OCI-LY1 (cell line): ENCODE results near the gene PKNOX2.

Experiments used
- EZH2 ChIP-seq: fragments of 200-600 bp; sonication (generic), shearing (Covaris generic); IDR thresholded peaks from 2 replicates; pipeline ENCODE4 v1.8.0; 2017; ENCODE audit warnings: borderline replicate concordance, mixed run types, mild to moderate bottlenecking, antibody characterized with exemption, low read length, moderate library complexity, mixed read lengths
- TF ChIP-seq, protein P1 (sequence below): fragments of 200-600 bp; sonication (generic), shearing (Covaris generic); IDR thresholded peaks from 2 replicates; pipeline ENCODE4 v1.5.1; 2017; ENCODE audit warnings: mild to moderate bottlenecking, antibody characterized with exemption, low read length, moderate library complexity, mixed read lengths

DNA sequence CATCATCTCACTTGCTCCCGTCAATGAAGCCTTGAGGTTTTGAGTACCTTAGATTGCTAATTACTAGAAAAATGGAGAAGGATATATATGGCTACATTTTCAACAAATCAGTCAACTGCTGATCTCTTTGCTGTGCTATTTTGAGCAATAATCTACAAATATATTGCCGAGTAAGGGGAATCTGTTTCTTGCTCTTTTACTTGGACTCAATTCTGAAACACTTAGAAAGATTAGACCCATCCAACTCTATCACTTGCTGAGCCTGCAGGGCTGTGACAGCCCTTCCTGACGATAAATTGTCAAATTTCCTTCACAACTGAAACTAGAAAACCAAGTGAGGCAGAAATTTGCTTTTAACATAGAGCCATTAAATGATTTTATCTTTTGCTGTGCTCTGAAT, 314.6 kb downstream of the PKNOX2 start:
- TF ChIP-seq, protein P1, sequence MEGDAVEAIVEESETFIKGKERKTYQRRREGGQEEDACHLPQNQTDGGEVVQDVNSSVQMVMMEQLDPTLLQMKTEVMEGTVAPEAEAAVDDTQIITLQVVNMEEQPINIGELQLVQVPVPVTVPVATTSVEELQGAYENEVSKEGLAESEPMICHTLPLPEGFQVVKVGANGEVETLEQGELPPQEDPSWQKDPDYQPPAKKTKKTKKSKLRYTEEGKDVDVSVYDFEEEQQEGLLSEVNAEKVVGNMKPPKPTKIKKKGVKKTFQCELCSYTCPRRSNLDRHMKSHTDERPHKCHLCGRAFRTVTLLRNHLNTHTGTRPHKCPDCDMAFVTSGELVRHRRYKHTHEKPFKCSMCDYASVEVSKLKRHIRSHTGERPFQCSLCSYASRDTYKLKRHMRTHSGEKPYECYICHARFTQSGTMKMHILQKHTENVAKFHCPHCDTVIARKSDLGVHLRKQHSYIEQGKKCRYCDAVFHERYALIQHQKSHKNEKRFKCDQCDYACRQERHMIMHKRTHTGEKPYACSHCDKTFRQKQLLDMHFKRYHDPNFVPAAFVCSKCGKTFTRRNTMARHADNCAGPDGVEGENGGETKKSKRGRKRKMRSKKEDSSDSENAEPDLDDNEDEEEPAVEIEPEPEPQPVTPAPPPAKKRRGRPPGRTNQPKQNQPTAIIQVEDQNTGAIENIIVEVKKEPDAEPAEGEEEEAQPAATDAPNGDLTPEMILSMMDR = no peak
- TF ChIP-seq EZH2 = no peak
